CD4-positive, alpha-beta T cell treated with Interleukin-4 for 1 hour (primary cell): ENCODE results near the gene USP54.

Source experiments
- DNase-seq, 2 donors: peaks; one replicate each; pipeline ENCODE4 v3.0.0-alpha.2; 2020 to 2022

Gene USP54

GRCh38 chr10:73456187-73456890 is 134.8 kb downstream of the USP54 start:
- no peak for DNase-seq

DNA sequence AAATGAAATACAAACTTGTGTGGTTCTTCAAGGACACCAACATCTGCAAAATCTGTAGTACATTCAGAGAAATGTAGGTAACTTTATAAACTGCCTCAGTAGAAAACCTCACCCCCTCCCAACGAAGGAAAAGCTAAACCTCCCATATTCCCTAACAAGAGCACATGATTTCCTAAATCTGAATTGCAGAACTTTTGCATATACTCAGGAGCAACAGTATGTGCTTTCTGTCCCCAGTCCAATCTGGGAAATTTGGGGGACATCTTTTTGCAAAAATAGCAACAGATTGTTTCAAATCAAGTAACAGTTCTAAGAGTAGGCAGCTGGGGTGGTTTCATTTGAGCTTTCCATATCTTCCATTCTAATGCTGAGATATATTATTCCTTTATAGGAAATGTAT is 142.0 kb downstream of the USP54 start:
- no peak for DNase-seq

- no peak for DNase-seq
Measured at GRCh38 chr10:73448384-73448783, 142.8 kb downstream of the USP54 start.
